Measurements from ENCODE around the gene C2orf66.

The C2orf66 gene

DNA sequence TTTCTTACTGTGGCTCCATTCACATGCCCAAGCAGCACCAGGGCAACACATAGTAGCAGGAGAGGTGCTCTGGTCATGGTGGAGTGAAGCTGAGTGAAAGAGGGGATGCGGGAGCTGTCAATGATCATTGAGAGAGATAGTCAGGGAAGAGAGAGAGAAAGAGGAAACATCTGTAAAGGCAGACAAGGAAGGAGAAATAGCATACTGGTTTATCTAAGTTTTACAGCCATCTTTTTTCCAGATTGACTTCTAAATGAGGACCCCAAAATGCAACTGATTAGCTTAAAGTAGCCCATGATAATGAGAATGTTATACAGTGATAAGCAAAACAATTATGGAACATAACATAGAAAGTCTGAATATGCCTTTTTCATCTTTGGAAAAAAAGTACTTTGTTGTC is at the start of gene C2orf66:
Gene C2orf66, minus strand, starts transcription at position 96 of the 400 bp plus-strand sequence. Its CDS starts 19 bp downstream, at position 77.
- peak; percentile 81 for DNase-seq

DNA sequence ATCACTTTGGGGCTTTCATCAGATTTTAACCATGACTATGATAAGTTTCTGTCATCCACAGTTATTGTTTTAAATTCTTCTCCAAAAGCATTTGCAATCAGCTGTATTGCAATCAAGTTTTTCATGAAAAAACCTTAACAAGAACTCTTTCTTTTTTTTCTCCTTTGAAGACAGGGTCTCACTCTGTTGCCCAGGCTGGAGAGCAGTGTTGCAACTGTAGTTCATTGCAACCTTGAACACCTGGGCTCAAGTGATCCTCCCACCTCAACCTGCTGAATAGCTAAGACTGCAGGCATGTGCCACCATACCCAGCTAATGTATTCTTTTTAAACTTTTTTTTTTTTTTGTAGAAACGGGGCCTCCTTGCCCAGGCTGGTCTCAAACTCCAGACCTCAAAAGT is 45.5 kb upstream of the C2orf66 start:
- no peak for DNase-seq

DNA sequence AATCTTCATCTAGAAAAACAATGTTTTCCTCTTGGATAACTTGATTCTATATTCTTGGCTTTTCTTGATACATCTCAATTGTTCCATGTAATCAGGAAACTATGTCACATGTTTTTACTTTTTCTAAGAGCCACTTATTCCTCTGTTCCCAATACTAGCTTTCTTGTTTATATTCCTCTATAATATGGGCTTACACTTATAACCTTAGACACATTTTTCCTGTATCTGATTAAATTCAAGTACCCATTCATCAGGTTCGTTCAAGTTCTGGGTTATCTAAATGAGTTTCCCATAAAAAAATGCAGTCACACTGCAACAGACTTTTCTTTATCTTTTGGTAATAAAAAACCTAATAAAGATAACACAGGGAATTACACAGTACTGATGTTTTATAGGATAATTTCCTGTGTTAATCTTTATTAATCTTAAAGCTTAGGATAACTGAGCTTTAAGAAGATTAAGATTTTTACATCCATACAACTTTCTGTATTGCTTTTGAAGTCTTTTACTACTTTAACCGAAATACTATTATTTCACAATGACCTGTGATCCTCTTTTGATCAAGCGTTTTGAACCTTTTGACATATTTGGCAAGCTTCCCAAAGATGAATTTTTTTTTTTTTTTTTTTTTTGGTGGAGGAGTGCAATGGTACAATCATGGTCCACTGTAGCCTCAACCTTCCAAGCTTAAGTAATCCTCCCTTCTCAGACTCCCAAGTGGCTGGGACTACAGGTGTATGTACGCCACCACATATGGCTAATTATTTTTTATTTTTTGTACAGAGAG is 44.3 kb upstream of the C2orf66 start:
- no peak for DNase-seq

DNA sequence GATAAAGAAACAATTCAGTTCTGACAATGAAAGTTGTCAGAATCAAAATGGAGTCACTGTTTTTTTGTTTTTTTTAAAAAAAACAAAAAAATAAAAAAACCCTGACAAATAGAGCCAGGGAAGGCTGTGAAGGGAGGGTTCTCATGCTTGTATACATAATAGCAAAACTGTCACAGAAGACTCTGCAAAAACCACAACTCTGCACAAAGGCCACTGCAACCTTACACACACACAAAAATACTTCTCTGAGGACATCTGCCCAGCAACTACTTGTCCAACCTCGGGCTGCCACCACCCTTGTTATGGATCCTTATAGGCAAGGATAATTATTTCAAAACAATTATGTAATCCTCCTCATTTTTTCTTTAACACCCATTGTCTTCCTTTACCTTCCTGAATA is 41.9 kb upstream of the C2orf66 start:
- no peak for DNase-seq

DNA sequence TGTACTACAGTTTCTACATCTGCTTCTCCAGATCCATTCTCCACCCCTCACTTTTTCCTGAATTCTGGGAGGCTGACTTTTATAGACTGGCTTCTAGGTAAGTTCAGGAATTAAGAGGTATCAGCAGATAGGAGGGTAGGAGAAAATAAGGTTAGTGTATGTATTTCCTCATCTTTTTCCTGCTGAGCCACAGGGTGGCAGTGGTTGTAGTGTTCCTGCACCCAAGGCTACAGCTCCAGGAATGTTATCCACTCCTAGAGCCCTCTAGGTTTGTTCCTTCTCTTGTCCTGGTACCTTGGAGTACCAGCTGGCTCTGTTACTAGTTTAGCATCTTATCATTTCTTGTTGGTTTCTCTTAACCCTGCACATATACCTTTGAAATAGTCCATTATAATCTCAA is 40.7 kb upstream of the C2orf66 start:
- DNase-seq = peak; percentile 35

DNA sequence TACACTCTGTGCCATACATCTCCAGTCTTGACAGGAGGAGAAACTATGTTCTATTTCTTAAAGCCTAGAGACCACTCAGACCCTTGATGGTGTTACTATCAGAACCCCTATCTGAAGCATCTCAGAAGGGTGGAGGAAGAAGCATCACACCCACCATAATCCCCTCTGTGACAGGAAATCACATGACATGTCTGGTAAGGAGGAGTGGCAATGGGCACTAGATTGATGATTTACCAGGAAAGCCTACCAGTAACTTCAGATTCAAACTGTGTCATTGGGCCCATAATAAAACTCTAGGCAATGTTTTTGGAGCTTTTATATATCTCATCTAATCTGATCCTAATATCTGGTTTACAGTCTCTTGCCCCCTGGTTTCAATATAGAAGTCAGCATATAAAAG is 37.1 kb upstream of the C2orf66 start:
- DNase-seq = no peak

DNA sequence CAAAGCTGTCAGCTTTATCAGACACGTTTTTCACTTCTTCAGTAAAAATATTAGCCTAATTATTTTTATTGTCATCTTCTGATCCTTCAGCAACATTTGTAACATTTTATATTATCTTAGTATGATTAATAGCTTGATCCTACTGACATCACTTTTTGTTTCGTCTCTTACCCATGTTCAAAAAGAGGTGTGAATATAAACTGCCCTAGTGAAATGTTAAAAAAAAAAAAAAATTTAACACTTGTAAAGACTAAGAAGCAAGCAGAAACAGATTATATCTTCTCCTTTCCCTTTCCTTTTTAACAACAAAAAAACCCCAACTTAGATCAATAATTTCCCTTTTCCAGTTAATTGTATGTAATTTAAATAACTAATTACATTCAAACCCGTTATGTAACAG is 36.2 kb upstream of the C2orf66 start:
- DNase-seq = no peak

DNA sequence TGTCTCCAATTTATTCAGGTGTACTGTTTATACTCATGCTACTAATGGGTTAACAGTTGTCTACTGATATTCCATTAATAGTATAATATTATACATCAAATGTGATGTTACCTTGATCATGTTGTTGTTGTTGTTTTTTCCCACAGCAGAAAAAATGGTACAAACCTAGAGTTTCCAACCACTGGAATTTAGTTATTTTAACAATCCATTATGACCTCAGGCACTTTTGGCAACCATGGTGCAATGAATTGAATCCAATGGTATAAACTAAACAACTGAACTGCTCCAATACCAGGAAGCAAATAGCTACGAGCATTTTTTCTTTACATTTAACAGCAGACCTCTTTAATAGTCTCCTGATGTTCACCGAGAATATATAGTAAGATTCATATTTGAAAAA is 31.0 kb upstream of the C2orf66 start:
- DNase-seq = no peak

DNA sequence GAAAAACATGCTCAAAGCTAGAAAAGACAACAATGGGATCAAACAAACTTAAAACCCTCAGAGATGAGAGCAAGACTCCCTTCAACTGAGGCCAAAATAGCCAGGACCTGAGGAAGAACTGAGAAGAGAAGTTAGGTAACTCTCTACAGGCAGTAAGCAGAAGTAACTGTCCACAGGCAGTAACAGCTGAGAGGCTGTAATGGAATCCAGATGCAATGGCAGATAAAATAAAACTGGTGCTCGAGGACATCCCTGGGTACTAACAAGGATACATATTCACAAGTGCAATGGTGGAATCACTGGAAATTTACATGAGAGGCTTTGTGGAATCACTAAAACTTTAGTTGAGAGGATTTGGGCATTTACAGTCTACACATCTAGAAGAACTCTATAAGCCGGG is 30.4 kb upstream of the C2orf66 start:
- DNase-seq = peak; percentile 30

DNA sequence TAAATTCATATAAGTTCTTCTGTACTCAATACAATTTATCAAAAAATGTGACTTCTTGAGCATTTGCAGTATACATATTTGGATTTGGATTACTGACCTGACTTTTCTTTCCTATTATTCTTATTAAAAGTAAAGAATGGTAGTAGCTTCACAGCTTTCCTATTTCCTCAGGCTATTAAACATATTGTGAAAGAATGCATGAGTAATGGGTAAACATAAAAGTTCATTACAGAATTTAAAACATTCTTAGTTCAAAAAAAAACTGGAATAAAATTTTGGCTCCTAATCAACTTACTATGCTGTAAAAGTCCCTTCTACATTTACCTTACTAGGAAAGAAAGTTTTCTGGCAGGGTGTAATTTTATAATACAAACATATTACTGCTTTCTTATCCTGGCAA is 27.3 kb upstream of the C2orf66 start:
- no peak for DNase-seq

DNA sequence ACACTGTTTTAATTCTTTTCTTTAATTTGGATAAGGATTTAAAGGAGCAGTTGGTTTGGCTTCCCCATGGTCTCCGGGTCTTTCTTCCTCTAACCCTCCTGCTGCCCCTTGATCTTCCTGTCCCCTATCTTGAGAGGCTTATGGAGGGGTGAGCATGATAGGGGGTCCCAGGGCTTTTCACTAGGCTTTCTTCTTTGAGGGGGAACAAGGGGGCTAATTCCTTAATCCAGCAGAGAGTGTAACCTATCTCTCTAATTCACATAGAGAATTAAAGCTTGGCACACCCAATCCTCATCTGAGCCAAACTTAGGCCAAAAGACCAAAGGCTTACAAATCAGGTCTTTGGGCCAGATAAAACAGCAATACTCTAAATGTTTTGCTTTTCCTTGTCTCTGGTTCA is 21.5 kb upstream of the C2orf66 start:
- DNase-seq = no peak

DNA sequence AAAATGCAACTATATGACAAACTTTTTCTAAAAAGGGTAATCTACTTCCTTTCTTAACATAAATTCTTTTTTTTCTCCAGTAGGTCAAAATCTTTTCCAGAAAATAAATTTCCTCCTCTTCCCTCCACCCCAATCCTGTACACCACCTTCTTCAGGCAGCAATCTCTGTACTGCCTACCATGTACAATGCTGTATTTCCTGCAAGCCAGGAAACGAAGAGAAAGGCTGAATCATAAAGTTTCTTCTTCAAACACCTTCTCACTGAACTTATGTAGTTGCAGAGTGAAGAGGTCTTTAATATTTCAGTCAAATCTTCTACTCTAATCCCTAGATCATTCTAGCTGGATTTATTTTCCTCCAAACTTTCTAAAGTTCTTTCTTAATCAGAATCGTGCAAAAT is 18.2 kb upstream of the C2orf66 start:
- DNase-seq = no peak

DNA sequence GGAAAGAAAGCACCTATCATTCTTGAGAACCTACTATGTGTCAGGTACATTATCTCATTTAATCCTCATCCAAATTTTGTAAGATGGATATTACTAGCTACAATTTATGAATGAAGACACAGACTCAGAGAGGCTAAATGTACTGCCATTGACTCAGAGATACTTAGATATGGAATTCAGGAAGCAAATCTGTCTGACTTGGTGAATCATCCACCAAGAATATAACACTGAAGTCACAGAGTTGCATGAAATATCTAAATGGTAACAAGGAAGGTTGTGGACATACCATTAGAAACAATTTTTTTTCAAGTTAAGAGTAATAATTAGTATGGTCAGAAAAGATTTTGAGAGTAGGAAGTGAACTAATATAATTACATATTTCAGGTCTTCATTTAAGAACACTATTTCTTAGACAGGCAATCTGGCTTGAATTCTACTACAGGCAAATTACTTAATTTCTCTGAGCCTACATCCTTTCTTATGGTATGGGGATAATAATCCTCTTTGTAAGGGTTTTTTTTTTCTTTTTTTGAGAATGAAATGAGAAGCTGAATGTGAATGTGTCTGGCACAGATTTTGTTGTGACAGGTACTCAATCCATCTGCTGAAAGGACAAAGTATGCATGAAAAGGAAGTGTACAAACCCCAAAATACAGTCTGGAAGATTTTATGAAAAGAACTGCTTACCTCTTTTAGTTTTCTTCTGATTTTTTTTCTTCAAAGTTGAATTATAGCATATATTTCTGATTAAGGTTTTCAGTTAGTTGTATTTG is 14.8 kb upstream of the C2orf66 start:
- DNase-seq = peak; percentile 58

DNA sequence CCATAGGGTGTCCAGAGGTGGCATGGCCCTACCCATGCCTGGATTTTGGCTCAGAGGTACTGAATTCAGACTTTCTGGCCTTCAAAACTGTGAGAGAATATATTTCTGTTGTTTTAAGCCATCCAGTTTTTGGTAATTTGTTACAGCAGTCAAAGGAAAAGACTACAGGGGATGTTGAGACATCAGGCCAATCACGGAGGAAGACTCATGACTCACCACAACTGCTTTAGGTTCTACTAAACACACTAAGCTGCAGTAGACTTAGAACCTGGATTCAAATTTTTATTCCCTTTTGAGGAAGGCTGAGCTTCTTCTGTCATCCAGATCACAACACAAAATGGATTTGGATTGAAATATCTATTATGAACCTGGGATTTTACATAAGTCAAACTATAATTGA is 12.0 kb upstream of the C2orf66 start:
- DNase-seq = no peak

DNA sequence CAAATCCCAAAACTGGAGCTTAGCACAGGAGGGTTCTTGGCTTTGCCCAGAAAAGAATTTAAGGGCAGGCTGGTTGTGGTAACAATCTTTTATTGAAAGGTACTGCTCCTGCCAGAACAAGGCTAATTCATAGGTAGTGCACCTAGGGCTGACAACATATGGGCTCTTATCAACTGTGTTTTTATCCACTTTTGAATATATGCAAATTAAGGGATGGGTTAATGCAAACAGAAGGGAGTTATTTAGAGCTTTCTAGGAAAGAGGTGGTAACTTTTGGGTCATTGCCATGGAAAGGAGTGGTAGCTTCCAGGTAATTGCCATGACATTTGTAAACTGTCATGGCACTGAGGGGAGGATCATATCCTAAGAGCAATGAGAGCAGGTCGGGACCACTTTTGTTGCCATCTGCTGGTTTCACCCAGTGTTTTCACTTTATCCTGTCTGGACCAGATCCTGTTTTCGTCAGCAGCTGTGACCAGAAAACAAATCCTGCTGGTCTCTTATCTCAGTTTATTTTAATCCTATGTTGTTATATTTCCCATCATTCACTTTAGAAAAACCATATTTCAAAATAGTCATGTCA is 981 bp downstream of the C2orf66 start:
- peak; percentile 45 for DNase-seq

DNA sequence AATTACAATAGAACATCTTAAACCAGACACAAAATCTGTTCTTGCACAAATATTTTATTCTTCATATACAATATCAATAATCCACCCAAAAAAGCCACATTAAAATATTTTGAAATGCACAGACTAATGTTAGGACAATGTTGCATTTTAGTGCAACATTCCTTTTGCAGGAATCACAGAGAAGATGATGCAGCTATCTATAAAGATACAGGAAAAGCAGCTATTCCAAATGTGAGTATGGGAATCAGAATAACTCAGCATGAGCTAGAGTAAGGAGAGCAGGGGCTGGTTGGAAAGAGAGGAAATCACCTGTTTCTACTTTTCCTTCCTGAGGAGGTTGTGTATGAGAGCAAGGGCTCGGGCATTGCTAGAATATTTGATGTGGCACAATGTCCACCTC is 4.8 kb downstream of the C2orf66 start:
- DNase-seq = no peak

DNA sequence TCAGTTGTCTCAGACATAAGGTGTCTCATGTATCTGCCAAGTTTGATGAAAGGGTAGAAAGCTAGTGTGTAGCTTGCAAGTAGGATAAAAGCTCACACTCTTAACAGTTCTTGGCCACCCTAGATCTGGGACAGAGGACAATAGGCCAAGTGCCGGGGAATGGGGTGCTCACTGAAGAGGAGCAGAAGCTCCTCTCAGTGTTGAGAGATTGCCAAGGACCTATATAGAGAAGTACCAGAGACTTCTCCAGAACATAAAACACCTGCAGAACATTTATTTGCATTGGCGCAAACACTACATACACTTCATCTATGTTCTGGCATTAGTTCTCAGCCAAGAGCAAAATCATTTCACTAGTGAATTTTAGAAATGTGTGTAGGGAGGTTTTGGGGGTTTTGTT is 6.8 kb downstream of the C2orf66 start:
- DNase-seq = no peak

DNA sequence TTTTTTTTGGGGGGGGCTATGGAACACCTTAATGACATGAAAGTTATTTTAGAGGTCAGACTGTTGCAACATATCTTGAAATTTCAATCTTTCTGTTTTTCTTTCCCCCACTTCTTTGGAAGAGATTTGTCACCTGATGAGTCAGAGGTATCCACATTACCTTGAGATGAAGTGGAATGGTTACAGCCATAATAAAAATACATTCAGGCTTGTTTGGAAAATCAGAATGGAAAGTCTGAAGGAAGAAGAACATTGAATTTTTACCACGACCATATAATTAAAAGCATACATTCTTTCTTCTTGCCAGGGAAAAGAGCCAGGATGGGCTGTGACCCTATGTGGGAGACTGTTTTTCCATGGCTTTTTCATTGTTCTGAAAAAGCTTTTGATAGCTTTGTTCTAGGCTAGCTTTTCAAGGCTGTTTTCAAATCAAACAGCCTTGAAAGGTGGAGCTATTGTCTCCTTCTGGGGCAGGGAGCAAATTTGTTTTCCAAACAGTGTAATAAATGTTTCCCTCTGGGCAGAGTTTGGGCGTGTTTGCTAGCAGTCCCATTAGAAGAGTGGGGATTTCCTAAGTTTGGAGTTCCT is 7.4 kb downstream of the C2orf66 start:
- DNase-seq = no peak

DNA sequence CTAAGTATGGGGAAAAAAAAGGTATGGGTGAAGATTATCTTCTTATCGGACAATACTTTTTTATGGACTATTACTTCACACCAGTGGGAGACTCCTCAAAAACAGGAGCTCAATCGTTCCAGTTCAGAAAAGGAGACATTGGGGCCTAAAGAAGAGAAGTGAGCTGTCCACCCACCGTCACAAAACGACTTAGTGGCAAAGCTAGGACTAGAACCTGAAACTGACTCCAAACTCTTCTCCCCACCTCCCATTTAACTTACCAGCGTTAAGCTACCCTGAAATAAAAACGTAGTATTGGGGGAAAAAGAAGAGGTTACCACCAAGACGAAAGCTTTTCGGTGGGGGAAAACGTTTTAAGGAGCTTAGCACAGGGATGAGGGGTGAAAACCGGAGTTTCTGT is 10.2 kb downstream of the C2orf66 start:
- no peak for DNase-seq

DNA sequence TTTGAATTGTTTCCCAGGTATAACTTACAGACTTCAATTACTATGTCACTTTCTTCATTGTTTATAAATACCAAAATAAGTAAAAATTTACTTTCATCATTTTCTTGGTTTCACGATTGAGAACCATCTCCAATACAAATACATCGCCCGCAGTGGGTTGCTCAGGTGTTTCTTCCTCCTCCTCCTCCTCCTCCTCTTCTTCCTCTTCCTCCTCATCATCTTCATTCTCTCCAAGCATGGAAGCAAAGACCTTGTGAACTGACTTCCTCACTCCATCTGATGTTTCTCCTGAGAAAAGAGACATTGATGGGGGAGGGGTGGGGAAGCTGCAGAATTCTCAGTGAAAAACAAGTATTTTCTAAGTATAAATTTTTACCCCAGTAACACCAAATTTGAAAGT is 16.3 kb downstream of the C2orf66 start:
- DNase-seq = no peak

DNA sequence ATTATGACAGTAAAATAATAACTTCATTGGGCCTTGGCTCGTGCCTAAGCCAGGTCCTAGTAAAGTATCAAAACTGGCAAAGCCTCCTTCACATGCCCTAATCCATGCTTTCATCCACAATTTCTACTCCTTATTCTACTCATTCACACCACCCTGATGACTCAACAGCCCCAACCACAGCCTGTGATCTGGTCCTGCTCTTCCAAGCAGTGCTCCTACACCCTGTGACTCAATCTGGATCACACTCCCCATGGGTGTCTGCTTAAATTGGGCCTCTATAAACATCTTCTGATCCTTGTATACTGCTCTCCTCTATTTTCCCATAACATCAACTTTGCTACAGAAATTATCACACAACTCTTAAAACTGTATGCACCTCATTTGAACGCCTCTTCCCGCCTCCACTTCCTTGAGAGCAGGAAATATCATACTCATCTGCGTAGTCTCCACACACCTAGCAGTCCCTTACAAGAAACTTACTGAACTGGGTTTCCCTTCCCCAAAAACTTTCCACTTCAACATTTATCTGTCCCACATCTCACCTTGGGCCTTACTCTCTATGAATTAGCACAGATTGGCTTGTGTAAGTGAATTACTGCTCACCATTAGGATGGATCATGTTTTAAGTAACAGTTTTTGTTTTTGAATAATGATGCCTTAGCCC is 25.6 kb downstream of the C2orf66 start:
- no peak for DNase-seq

DNA sequence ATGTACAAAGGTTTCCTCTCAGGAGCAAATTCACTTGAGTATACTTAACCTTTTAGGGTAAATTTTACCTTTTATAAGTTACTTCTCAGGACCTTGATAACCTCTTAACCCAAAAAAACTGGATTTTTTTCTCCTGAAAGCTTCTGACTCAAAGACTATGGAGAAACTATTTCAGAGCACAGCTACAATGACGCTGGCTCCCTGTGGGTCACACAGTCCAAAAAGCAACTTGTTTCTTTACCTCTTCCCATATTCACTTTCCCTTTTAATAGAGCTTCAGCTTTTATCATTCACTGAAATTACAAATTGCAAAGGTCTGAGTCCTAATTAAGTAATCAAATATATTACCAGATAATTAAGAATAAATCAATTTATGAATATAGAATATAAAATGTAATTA is 42.1 kb downstream of the C2orf66 start:
- DNase-seq = no peak

DNA sequence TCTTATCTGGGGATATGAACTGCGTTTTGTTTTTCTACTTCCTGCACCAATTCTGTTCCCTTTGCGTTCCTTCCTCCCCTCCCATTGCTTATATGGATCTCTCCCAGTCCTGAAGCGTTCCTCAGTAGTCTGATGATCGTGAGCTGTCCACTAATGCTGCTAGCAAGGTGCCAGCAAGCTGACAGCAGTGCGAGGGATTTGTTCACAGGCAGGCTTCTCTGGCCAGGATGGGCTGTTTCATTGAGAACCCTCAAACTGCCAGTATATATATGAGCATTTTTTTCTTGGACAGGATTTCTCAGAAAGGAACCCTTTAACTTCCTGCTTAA is 49.8 kb downstream of the C2orf66 start:
- no peak for DNase-seq
